OCI-LY7 (cell line): ENCODE data around the gene PCSK9. TPM values are rescaled to one million over a fixed set of nuclear protein-coding genes. Genes with fewer than 3 reads are reported as not detected.

Source experiments
- BruUV-seq: library from RNA; stranded (reverse); fragments of 400-500 nt; replicated peaks from 2 replicates; lab custom pipeline; 2021; lab: Mats Ljungman, UMichigan
- CTCF ChIA-PET: fragments of 300-600 bp; sonication (Branson Sonifier 250); formaldehyde crosslinking; loops from one replicate; lab custom pipeline; 2022; ENCODE audit warnings: antibody characterized with exemption; ENCODE audit not compliant: unreplicated experiment; lab: Charles Lee
- POLR2A ChIA-PET: fragments of 300-600 bp; sonication (Branson Sonifier 250); formaldehyde crosslinking; loops from one replicate; lab custom pipeline; 2022; ENCODE audit warnings: antibody characterized with exemption; lab: Charles Lee
- DNase-seq: peaks from one replicate; pipeline ENCODE4 v3.0.0-alpha.2; 2015; ENCODE audit warnings: low spot score
- H2AFZ ChIP-seq: fragments of 200-600 bp; sonication (generic), shearing (Covaris generic); 2 replicates; pipeline ENCODE4 v1.6.1; 2014; ENCODE audit warnings: mild to moderate bottlenecking, antibody characterized with exemption, low read length, moderate library complexity
- H3K27ac ChIP-seq: fragments of 200-600 bp; sonication (generic); 2 replicates; pipeline ENCODE4 v1.5.1; 2014; ENCODE audit warnings: mixed run types, low read depth, mild to moderate bottlenecking, moderate library complexity, low read length, inconsistent platforms; ENCODE audit not compliant: poor library complexity, severe bottlenecking
- H3K36me3 ChIP-seq: fragments of 200-600 bp; sonication (generic); 2 replicates; pipeline ENCODE4 v1.6.1; 2014; ENCODE audit warnings: mild to moderate bottlenecking, antibody characterized with exemption, low read length, moderate library complexity, mixed read lengths; ENCODE audit not compliant: insufficient read depth
- H3K4me1 ChIP-seq: fragments of 200-600 bp; sonication (generic); 2 replicates; pipeline ENCODE4 v1.5.1; 2014; ENCODE audit warnings: mild to moderate bottlenecking, low read length; ENCODE audit not compliant: insufficient read depth, poor library complexity, severe bottlenecking
- H3K4me2 ChIP-seq: fragments of 200-600 bp; sonication (generic); 2 replicates; pipeline ENCODE4 v1.6.1; 2014; ENCODE audit warnings: mild to moderate bottlenecking, low read length
- H3K4me3 ChIP-seq: fragments of 200-600 bp; sonication (generic); 2 replicates; pipeline ENCODE4 v1.5.1; 2014; ENCODE audit warnings: mild to moderate bottlenecking, low read depth, low read length; ENCODE audit not compliant: poor library complexity, severe bottlenecking
- H3K79me2 ChIP-seq: fragments of 200-600 bp; sonication (generic); 2 replicates; pipeline ENCODE4 v1.6.1; 2016; ENCODE audit warnings: low read depth, mild to moderate bottlenecking, low read length, moderate library complexity, mixed read lengths; ENCODE audit not compliant: insufficient read depth
- H3K9me2 ChIP-seq: fragments of 200-600 bp; sonication (generic); 2 replicates; pipeline ENCODE4 v1.6.1; 2016; ENCODE audit warnings: mild to moderate bottlenecking, low read length, mixed read lengths; ENCODE audit not compliant: insufficient read depth
- H3K9me3 ChIP-seq: fragments of 200-600 bp; sonication (generic); 2 replicates; pipeline ENCODE4 v1.6.1; 2014; ENCODE audit warnings: mild to moderate bottlenecking, mixed run types, low read length, mixed read lengths
- H4K20me1 ChIP-seq: fragments of 200-600 bp; sonication (generic); 2 replicates; pipeline ENCODE4 v1.6.1; 2014; ENCODE audit warnings: mild to moderate bottlenecking, antibody characterized with exemption, low read length, moderate library complexity, mixed read lengths; ENCODE audit not compliant: insufficient read depth
- EZH2phosphoT487 ChIP-seq: fragments of 200-600 bp; sonication (generic); IDR thresholded peaks from 2 replicates; pipeline ENCODE4 v1.6.1; 2018; ENCODE audit warnings: low read depth, borderline replicate concordance, mild to moderate bottlenecking, mixed run types, antibody characterized with exemption, low read length, moderate library complexity, mixed read lengths
- intact Hi-C: fragments of 100-400 bp; cut with micrococcal nuclease; formaldehyde crosslinking; loops from one replicate; pipeline ENCODE4 v1.10.0; 2022; ENCODE audit not compliant: unreplicated experiment
- total RNA-seq, 2 experiments: library from RNA; depleted of rRNA in 1 of 2; stranded (reverse); fragments of >200 nt in 1 of 2; shearing (Covaris generic) in 1 of 2; gene quantifications; 2 replicates each; pipeline ENCODE4 v1.2.3, GENCODE V29; 2014 to 2022
- TF ChIP-seq, protein P1 (sequence below): fragments of 200-600 bp; sonication (generic); conservative IDR thresholded peaks from 2 replicates; pipeline ENCODE4 v1.5.1; 2014; ENCODE audit warnings: mild to moderate bottlenecking, antibody characterized with exemption, low read length, moderate library complexity, mixed read lengths

Gene PCSK9
- total RNA-seq, 2 experiments from 2014 or later, result not detected

DNA sequence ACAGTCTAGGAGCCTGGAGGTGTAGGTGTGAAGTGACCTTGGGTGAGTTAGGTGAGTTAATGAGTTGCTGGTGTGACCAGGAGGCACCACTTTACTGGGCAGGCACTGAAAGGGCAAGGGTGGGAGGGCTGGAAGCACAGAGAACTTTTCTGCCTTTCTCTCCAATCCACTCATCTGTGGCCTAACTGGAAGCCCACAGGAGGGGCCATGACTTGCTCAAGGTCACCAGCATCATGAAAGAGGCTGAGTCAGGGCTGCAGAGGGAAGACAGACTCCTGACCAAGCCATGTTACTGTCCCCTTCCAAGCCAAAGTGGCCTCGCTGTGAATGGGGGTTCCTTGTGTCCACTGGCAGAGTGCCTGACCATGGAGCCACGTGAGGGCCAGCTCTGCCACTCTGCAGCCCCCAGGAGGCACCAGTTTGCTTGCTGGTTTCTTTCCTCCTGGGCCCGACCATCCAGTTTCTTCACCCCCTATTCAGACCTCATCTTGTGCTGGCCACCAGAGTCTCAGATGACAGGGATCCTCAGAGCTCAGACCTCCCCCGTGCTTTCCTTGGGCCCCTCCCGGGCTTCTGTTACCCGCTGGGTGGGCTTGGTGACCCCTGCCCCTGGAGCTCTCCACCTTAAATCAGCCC lies 44.9 kb upstream of the PCSK9 start:
- no TSS peak for BruUV-seq
- H3K36me3 ChIP-seq, result no peaks in the 10 kb centered on the region
- no peaks in the 10 kb centered on the region for H3K9me2 ChIP-seq
- ChIA-PET CTCF (no interaction called here), POLR2A (no interaction called here)
- DNase-seq, result no peak
- TF ChIP-seq, protein P1, sequence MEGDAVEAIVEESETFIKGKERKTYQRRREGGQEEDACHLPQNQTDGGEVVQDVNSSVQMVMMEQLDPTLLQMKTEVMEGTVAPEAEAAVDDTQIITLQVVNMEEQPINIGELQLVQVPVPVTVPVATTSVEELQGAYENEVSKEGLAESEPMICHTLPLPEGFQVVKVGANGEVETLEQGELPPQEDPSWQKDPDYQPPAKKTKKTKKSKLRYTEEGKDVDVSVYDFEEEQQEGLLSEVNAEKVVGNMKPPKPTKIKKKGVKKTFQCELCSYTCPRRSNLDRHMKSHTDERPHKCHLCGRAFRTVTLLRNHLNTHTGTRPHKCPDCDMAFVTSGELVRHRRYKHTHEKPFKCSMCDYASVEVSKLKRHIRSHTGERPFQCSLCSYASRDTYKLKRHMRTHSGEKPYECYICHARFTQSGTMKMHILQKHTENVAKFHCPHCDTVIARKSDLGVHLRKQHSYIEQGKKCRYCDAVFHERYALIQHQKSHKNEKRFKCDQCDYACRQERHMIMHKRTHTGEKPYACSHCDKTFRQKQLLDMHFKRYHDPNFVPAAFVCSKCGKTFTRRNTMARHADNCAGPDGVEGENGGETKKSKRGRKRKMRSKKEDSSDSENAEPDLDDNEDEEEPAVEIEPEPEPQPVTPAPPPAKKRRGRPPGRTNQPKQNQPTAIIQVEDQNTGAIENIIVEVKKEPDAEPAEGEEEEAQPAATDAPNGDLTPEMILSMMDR, result no peak
- no peak for TF ChIP-seq EZH2phosphoT487
- no peak overlapping the region for H3K4me2 ChIP-seq
- H2AFZ ChIP-seq, result no peak overlapping the region
- H3K4me1 ChIP-seq, result no peaks in the 10 kb centered on the region
- H3K4me3 ChIP-seq, result no peak overlapping the region
- no peak overlapping the region for H3K27ac ChIP-seq
- H3K79me2 ChIP-seq, result no peaks in the 10 kb centered on the region
- H3K9me3 ChIP-seq, result no peaks in the 10 kb centered on the region
- intact Hi-C loops, result no loop called here
- H4K20me1 ChIP-seq, result no peaks in the 10 kb centered on the region

DNA sequence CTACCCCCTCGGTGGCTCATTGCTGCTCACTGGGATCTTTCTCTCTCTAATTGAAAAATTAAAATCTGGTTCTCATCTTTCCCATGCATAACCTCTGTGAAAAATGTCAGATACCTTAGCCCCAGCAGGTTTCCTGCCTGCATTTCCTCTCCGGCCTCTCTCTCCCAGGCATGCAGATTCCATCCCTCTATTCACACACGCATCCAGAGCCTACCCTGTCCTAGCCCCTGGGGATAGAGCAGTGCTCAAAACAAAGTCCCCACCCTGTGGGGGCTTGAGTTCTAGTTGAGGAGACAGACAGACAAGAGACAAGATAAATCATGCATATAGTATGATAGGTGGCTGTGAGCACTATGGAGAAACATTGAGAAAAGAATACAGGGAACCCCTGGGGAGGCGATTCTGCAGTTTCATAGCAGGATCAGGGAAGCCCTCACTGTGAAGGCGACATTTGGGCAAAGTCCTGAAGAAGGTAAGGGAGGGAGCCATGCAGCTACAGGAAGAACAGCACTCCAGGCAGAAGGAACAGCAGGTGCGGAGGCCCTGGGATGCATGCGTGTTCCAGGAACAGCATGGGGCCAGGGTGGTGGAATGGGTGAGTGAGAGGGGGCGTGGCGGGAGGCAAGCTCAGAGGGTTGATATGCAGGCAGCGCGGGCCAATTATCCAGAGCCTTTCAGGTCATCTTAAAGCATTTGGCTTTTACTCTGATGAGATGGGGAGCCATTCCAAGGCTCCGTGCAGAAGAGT lies 44.2 kb upstream of the PCSK9 start:
- POLR2A ChIA-PET, result no interaction called here

More for the DNA sequence above, 44.2 kb upstream of the PCSK9 start:
- no TSS peak for BruUV-seq
- DNase-seq, result no peak
- Histone ChIP-seq H3K79me2 (no peaks in the 10 kb centered on the region), H3K36me3 (no peaks in the 10 kb centered on the region), H4K20me1 (no peaks in the 10 kb centered on the region), H3K9me2 (no peaks in the 10 kb centered on the region), H3K4me2 (no peak overlapping the region), H3K27ac (no peak overlapping the region), H3K4me1 (no peaks in the 10 kb centered on the region), H3K4me3 (no peak overlapping the region), H2AFZ (no peak overlapping the region), H3K9me3 (no peaks in the 10 kb centered on the region)
- TF ChIP-seq EZH2phosphoT487, result no peak
- TF ChIP-seq, protein P1, result no peak
- intact Hi-C loops, result no loop called here
- CTCF ChIA-PET, result no interaction called here
